ENCODE data around the gene PRSS22.

DNA sequence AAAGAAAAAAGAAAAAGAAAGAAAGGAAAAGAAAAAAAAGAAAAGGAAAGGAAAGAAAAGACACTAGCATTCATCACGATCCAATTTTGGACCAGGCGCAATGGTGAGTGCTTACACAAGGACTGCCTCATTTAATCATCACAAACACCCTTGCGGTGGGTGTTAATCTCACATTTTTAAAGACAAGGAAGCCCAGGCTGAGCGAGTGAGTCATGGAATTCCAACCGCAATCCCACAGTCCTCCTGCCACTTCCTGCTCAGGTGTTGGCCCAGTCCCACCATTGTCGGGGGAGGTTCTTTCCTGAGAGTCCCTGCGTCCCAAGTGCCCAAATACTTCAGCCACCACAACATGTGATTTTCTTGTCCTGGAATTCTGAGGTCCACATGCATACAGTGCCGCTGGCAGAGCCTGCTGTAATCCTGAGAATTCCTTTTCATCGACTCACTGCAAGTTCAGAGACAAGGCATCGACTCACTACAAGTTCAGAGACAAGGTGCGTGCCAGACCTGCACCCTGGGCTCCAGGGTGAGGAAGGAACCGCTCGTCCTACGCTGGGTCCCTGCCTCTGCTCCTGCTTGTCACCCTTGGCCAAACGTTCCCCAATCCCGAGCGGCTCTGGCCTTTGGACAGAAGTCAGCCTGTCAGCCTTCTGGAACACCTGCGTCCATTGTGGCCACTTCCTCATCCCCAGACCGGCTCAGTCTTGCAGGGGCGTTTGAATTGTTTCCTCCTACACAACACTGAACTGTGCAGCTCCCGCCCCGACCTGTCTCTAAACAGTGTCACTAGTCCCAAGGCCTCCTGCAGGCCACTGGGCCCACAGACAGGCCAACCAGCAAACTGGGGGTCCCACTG, 22.1 kb downstream of the PRSS22 start:
- TF ChIP-seq POLR2AphosphoS5 (IDR thresholded peaks at IDR 0.05) (no peak), EP300 (conservative IDR thresholded peaks at IDR 0.05; ENCODE audit: poor library complexity, severe bottlenecking) (no peak), MXI1 (conservative IDR thresholded peaks at IDR 0.05; ENCODE audit: poor library complexity, severe bottlenecking) (no peak), CTCF (IDR thresholded peaks at IDR 0.05; ENCODE audit: poor library complexity, severe bottlenecking) (no peak), EZH2 (IDR thresholded peaks at IDR 0.05; ENCODE audit: borderline replicate concordance, insufficient read depth, low read length, poor library complexity, severe bottlenecking) (no peak), RAD21 (conservative IDR thresholded peaks at IDR 0.05) (no peak)
- TF ChIP-seq, protein P1, sequence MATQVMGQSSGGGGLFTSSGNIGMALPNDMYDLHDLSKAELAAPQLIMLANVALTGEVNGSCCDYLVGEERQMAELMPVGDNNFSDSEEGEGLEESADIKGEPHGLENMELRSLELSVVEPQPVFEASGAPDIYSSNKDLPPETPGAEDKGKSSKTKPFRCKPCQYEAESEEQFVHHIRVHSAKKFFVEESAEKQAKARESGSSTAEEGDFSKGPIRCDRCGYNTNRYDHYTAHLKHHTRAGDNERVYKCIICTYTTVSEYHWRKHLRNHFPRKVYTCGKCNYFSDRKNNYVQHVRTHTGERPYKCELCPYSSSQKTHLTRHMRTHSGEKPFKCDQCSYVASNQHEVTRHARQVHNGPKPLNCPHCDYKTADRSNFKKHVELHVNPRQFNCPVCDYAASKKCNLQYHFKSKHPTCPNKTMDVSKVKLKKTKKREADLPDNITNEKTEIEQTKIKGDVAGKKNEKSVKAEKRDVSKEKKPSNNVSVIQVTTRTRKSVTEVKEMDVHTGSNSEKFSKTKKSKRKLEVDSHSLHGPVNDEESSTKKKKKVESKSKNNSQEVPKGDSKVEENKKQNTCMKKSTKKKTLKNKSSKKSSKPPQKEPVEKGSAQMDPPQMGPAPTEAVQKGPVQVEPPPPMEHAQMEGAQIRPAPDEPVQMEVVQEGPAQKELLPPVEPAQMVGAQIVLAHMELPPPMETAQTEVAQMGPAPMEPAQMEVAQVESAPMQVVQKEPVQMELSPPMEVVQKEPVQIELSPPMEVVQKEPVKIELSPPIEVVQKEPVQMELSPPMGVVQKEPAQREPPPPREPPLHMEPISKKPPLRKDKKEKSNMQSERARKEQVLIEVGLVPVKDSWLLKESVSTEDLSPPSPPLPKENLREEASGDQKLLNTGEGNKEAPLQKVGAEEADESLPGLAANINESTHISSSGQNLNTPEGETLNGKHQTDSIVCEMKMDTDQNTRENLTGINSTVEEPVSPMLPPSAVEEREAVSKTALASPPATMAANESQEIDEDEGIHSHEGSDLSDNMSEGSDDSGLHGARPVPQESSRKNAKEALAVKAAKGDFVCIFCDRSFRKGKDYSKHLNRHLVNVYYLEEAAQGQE (IDR thresholded peaks at IDR 0.05; ENCODE audit: borderline replicate concordance) = no peak
